H1 (cell line): ENCODE results near the gene RELB. TPM values are rescaled to one million over a fixed set of nuclear protein-coding genes. Genes with fewer than 3 reads are reported as not detected.
A peak's percentile ranks its signal among the peaks of the same experiment; 100 is the strongest.

Experiments used
- CTCF ChIA-PET: fragments of 300-600 bp; sonication (Branson Sonifier 250); formaldehyde crosslinking; loops from one replicate; lab custom pipeline; 2021; ENCODE audit not compliant: partially characterized antibody; lab: Charles Lee
- POLR2A ChIA-PET: fragments of 300-600 bp; sonication (Branson Sonifier 250); formaldehyde crosslinking; loops from one replicate; lab custom pipeline; 2021; ENCODE audit warnings: inconsistent platforms; ENCODE audit not compliant: partially characterized antibody; lab: Charles Lee
- DNase-seq, 2 experiments: peaks; one replicate each; pipeline versions ENCODE4 v3.0.0 to v3.0.0-alpha.2; 2010 to 2022; ENCODE audit warnings: low spot score in 2 of 2, low read depth in 1 of 2, mixed read lengths in 1 of 2
- FAIRE-seq: peaks from 2 replicates; lab custom pipeline; 2011; peaks lifted over from hg19 to GRCh38; lab: Jason Lieb, UNC
- H2AFZ ChIP-seq: 2 replicates; pipeline ENCODE4 v1.8.1; 2012; ENCODE audit warnings: low read length, inconsistent platforms
- H2AK5ac ChIP-seq: 2 replicates; pipeline ENCODE4 v1.6.1; 2013; ENCODE audit warnings: low read depth, low read length
- H2BK120ac ChIP-seq: replicated peaks from 2 replicates; pipeline ENCODE3; 2013; ENCODE audit warnings: low read depth, low read length, inconsistent platforms
- H2BK12ac ChIP-seq: 2 replicates; pipeline ENCODE4 v1.6.1; 2013; ENCODE audit warnings: low read depth, low read length
- H2BK15ac ChIP-seq: 2 replicates; pipeline ENCODE4 v1.6.1; 2013; ENCODE audit warnings: low read length
- H2BK20ac ChIP-seq: 2 replicates; pipeline ENCODE4 v1.6.1; 2013; ENCODE audit warnings: low read length
- H2BK5ac ChIP-seq: 2 replicates; pipeline ENCODE4 v1.6.1; 2013; ENCODE audit warnings: low read depth, low read length
- H3K14ac ChIP-seq: 2 replicates; pipeline ENCODE4 v1.6.1; 2013; ENCODE audit warnings: inconsistent platforms; ENCODE audit not compliant: insufficient read length
- H3K18ac ChIP-seq: 2 replicates; pipeline ENCODE4 v1.6.1; 2013; ENCODE audit warnings: low read length; ENCODE audit errors: extremely low read depth
- H3K23ac ChIP-seq: 2 replicates; pipeline ENCODE4 v1.6.1; 2013; ENCODE audit warnings: inconsistent platforms; ENCODE audit not compliant: insufficient read length
- H3K23me2 ChIP-seq: 2 replicates; pipeline ENCODE4 v1.6.1; 2013; ENCODE audit warnings: low read depth, low read length
- H3K27ac ChIP-seq: 2 replicates; pipeline ENCODE4 v1.6.1; 2011; ENCODE audit warnings: low read depth, low read length, inconsistent platforms
- H3K27me3 ChIP-seq, 4 experiments: replicated peaks in 1 of 4; 1 replicate in 1 of 4; 2 replicates in 3 of 4; pipeline versions ENCODE4 v1.6.1 to v1.8.1; 2011 to 2013; ENCODE audit warnings: low read length in 3 of 4, mild to moderate bottlenecking in 3 of 4, inconsistent platforms in 2 of 4, mixed read lengths in 2 of 4, moderate library complexity in 1 of 4; ENCODE audit not compliant: control insufficient read depth in 3 of 4, insufficient read depth in 3 of 4; ENCODE audit errors: extremely low read depth in 1 of 4
- H3K36me3 ChIP-seq, 4 experiments: 2 replicates each; pipeline versions ENCODE4 v1.6.1 to v1.8.1; 2011 to 2013; ENCODE audit warnings: mild to moderate bottlenecking in 4 of 4, low read length in 3 of 4, moderate library complexity in 2 of 4, control low read depth in 1 of 4, inconsistent platforms in 1 of 4; ENCODE audit not compliant: insufficient read depth in 4 of 4, control insufficient read depth in 2 of 4
- H3K4ac ChIP-seq: replicated peaks from 2 replicates; pipeline ENCODE3; 2013; ENCODE audit warnings: low read length, low read depth, mixed read lengths, inconsistent platforms; ENCODE audit not compliant: insufficient read length
- H3K4me1 ChIP-seq, 4 experiments: replicated peaks in 1 of 4; 1 replicate in 1 of 4; 2 replicates in 3 of 4; pipeline versions ENCODE4 v1.6.1 to v1.8.1; 2011 to 2013; ENCODE audit warnings: low read length in 3 of 4, inconsistent platforms in 2 of 4, mixed read lengths in 1 of 4; ENCODE audit not compliant: insufficient read depth in 4 of 4, control insufficient read depth in 3 of 4
- H3K4me2 ChIP-seq, 2 experiments: 2 replicates each; pipeline versions ENCODE4 v1.6.1 to v1.8.1; 2011 to 2013; ENCODE audit warnings: low read depth in 2 of 2, low read length in 2 of 2, control low read depth in 1 of 2, inconsistent platforms in 1 of 2, mild to moderate bottlenecking in 1 of 2; ENCODE audit not compliant: insufficient read depth in 1 of 2
- H3K4me3 ChIP-seq, 4 experiments: fragments of 200-600, 300-600 bp in 1 of 4; sonication (generic), shearing (Covaris generic), sonication (Bioruptor Twin) in 1 of 4; 2 replicates each; pipeline versions ENCODE4 v1.5.1 to v1.8.1; 2011 to 2016; ENCODE audit warnings: low read length in 4 of 4, low read depth in 3 of 4, control low read depth in 2 of 4, inconsistent platforms in 2 of 4, mild to moderate bottlenecking in 2 of 4, mixed read lengths in 1 of 4, moderate library complexity in 1 of 4; ENCODE audit not compliant: insufficient read depth in 2 of 4; ENCODE audit errors: extremely low read depth in 1 of 4
- H3K56ac ChIP-seq: replicated peaks from 2 replicates; pipeline ENCODE3; 2013; ENCODE audit warnings: low read depth, mild to moderate bottlenecking, mixed read lengths, low read length, inconsistent platforms; ENCODE audit not compliant: insufficient read length
- H3K79me1 ChIP-seq: 2 replicates; pipeline ENCODE4 v1.6.1; 2013; ENCODE audit warnings: low read depth, low read length, control low read depth
- H3K79me2 ChIP-seq, 2 experiments: 2 replicates each; pipeline versions ENCODE4 v1.6.1 to v1.8.1; 2012 to 2013; ENCODE audit warnings: low read length in 2 of 2, mild to moderate bottlenecking in 2 of 2, inconsistent platforms in 1 of 2; ENCODE audit not compliant: insufficient read depth in 2 of 2, control insufficient read depth in 1 of 2
- H3K9ac ChIP-seq, 4 experiments: replicated peaks in 1 of 4; 1 replicate in 1 of 4; 2 replicates in 3 of 4; pipeline versions ENCODE4 v1.6.1 to v1.8.1; 2011 to 2013; ENCODE audit warnings: low read depth in 3 of 4, low read length in 3 of 4, control low read depth in 2 of 4, mild to moderate bottlenecking in 2 of 4, moderate library complexity in 2 of 4, inconsistent platforms in 1 of 4; ENCODE audit errors: extremely low read depth in 1 of 4
- H3K9me3 ChIP-seq, 2 experiments: 2 replicates each; pipeline versions ENCODE4 v1.6.1 to v1.8.1; 2012 to 2013; ENCODE audit warnings: mild to moderate bottlenecking in 2 of 2, moderate library complexity in 2 of 2, control low read depth in 1 of 2, inconsistent platforms in 1 of 2, low read depth in 1 of 2, low read length in 1 of 2, mixed read lengths in 1 of 2; ENCODE audit not compliant: insufficient read depth in 2 of 2
- H4K20me1 ChIP-seq, 2 experiments: replicated peaks in 1 of 2; 2 replicates each; pipeline versions ENCODE3 to v1.8.1; 2011 to 2013; ENCODE audit warnings: inconsistent platforms in 2 of 2, low read length in 2 of 2, mild to moderate bottlenecking in 1 of 2; ENCODE audit not compliant: insufficient read depth in 2 of 2, control insufficient read depth in 1 of 2
- H4K5ac ChIP-seq: 2 replicates; pipeline ENCODE4 v1.6.1; 2013; ENCODE audit warnings: low read length, low read depth, mixed read lengths, inconsistent platforms; ENCODE audit not compliant: insufficient read length
- H4K8ac ChIP-seq: 2 replicates; pipeline ENCODE4 v1.8.0; 2013; ENCODE audit warnings: mild to moderate bottlenecking, moderate library complexity, low read length, inconsistent platforms; ENCODE audit not compliant: insufficient read depth; ENCODE audit errors: extremely low read depth
- H4K91ac ChIP-seq: replicated peaks from 2 replicates; pipeline ENCODE3; 2013; ENCODE audit warnings: low read length, mixed read lengths, inconsistent platforms; ENCODE audit not compliant: insufficient read length
- CTBP2 ChIP-seq: IDR thresholded peaks from 2 replicates; pipeline ENCODE4 v1.7.0; 2011; ENCODE audit warnings: borderline replicate concordance, mild to moderate bottlenecking, moderate library complexity, mixed read lengths, low read length; ENCODE audit not compliant: insufficient read depth, insufficient read length
- HDAC2 ChIP-seq, 2 experiments: fragments of 300-600 bp in 1 of 2; sonication (generic) in 1 of 2; IDR thresholded peaks; 2 replicates each; pipeline ENCODE4 v1.6.1; 2011 to 2012; ENCODE audit warnings: low read depth in 2 of 2, low read length in 2 of 2, mild to moderate bottlenecking in 2 of 2, moderate library complexity in 2 of 2, borderline replicate concordance in 1 of 2, inconsistent platforms in 1 of 2
- MAFK ChIP-seq: IDR thresholded peaks from 2 replicates; pipeline ENCODE4 v1.6.1; 2012; ENCODE audit warnings: low read depth, mild to moderate bottlenecking, improper control_type of control experiment, low read length
- NRF1 ChIP-seq: IDR thresholded peaks from 2 replicates; pipeline ENCODE4 v1.6.1; 2011; ENCODE audit warnings: mild to moderate bottlenecking, low read depth, low read length, improper control_type of control experiment
- POLR2AphosphoS5 ChIP-seq: IDR thresholded peaks from 2 replicates; pipeline ENCODE4 v1.6.1; 2011; ENCODE audit warnings: low read depth, low read length
- RFX5 ChIP-seq: IDR thresholded peaks from 2 replicates; pipeline ENCODE4 v1.6.1; 2011; ENCODE audit warnings: low read depth, low read length, improper control_type of control experiment, borderline replicate concordance
- RNF2 ChIP-seq: fragments of 200-900, 300-1000 bp; sonication (generic); IDR thresholded peaks from 2 replicates; pipeline ENCODE4 v1.7.1; 2016; ENCODE audit warnings: borderline replicate concordance, low read depth, mild to moderate bottlenecking, antibody characterized with exemption, low read length; ENCODE audit not compliant: poor library complexity, severe bottlenecking; ENCODE audit errors: missing control alignments
- TAF1 ChIP-seq: IDR thresholded peaks from 2 replicates; pipeline ENCODE4 v1.6.1; 2011; ENCODE audit warnings: mild to moderate bottlenecking, low read depth, low read length
- WGBS, 2 experiments: shearing (Covaris generic) in 1 of 2; methylation state at CpG; one replicate each; pipeline versions ENCODE4 v1.1.6 to v1.1.7; 2013 to 2015; ENCODE audit warnings: low lambda C conversion rate in 2 of 2, mixed read lengths in 2 of 2, inconsistent platforms in 1 of 2, low coverage in 1 of 2, missing lambda C conversion rate in 1 of 2; ENCODE audit not compliant: insufficient replicate concordance in 2 of 2, insufficient coverage in 1 of 2, insufficient read length in 1 of 2; ENCODE audit errors: extremely low coverage in 1 of 2, missing lambda C conversion rate in 1 of 2; 5-methylcytosine and 5-hydroxymethylcytosine counted together
- polyA plus RNA-seq, 7 experiments: library from polyadenylated mRNA; depleted of rRNA in 3 of 7; stranded (reverse) in 5 of 7; unstranded in 2 of 7; fragments of >200 nt in 5 of 7; fragments of 200-250 nt in 2 of 7; gene quantifications; 1 replicate in 5 of 7; 2 replicates in 1 of 7; 4 replicates in 1 of 7; pipeline versions ENCODE4 v1.2.1 to v1.2.3, GENCODE V29; 2011 to 2013; ENCODE audit warnings: missing spikeins in 2 of 7, mixed read lengths in 2 of 7
- total RNA-seq: library from RNA; stranded (reverse); fragmentation: NEBNext Ultra II Directional; extraction: Animal tissue kit (Norgen Biotek cat#: 25700); gene quantifications from 2 replicates; pipeline ENCODE4 v1.2.1, GENCODE V29; 2021

RELB gene
- total and polyA plus RNA-seq, 2 of the 8 experiments (the other 6 are each of a cell fraction or from before 2014, with no cell fraction given): 10.0 to 13.1 TPM

DNA sequence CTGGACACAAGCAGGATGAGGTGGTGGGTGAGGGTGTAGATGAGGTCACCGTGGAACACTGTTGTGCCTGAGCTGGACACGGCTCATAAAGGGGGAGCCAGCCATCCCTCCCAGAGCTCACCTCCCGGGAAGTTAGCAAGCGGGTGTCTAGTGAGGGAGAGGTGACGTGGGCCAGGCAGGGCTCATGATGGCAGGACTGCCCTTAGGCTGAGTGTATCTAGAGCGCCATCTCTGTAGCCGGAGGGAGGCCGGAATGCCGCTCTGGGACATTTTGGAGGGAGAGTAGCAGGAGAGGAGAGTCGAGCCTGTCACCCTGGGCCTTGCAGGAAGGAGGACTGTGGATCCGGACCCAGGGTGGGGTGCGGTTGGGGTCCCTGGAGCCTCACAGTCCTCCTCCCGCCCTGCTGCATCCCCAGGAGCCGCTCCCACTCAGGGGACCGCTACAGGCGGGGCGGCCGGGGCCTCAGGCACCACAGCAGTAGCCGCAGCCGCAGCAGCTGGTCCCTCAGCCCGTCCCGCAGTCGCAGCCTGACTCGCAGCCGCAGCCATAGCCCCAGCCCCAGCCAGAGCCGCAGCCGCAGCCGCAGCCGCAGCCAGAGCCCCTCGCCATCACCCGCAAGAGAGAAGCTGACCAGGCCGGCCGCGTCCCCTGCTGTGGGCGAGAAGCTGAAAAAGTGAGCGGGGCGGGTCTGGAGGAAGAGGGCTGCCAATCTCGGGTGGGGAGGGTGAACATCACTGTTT, 65.8 kb downstream of the RELB start:
- 92% methylated on average over 35 of the region's 38 CpGs; no CpG with 5 or more reads in 1 of the 2 experiments for WGBS, 2 experiments
- Histone ChIP-seq H4K91ac (no peak overlapping the region), H2BK5ac (peak overlapping the region; percentile 66), H3K9ac (no peak overlapping the region), H3K36me3 (peaks cover 5 to 56% (median 27%) of the 10 kb centered on the region in 4 experiments; a peak in 7 of 8 replicates), H3K18ac (no peak overlapping the region), H2BK20ac (no peak overlapping the region), H3K56ac (no peak overlapping the region), H2BK120ac (no peak overlapping the region), H3K4me1 (no peaks in the 10 kb centered on the region), H3K9me3 (no peaks in the 10 kb centered on the region; a peak in 1 of 4 replicates), H2BK12ac (no peak overlapping the region), H3K27ac (no peak overlapping the region), H3K4ac (no peak overlapping the region), H3K14ac (no peak overlapping the region), H3K23me2 (no peaks in the 10 kb centered on the region), H3K79me2 (no peaks in the 10 kb centered on the region; a peak in 1 of 4 replicates), H4K5ac (no peak overlapping the region), H3K79me1 (no peaks in the 10 kb centered on the region), H3K27me3 (no peaks in the 10 kb centered on the region), H2AK5ac (no peak overlapping the region), H2AFZ (no peak overlapping the region), H3K4me3 (no peak overlapping the region), H4K8ac (no peak overlapping the region), H4K20me1 (peaks cover 7% of the 10 kb centered on the region in 2 experiments), H3K4me2 (no peak overlapping the region), H3K23ac (no peak overlapping the region), H2BK15ac (no peak overlapping the region)
- POLR2A ChIA-PET: interaction anchor here (1.5 to 6.9 kb wide), 6 partner anchors 10 to 73 kb away, joined by 3 to 61 read pairs (median 5); partner anchors contain the start of genes CLASRP, GEMIN7 and ZNF296
- TF ChIP-seq POLR2AphosphoS5: no peak
- no peak for TF ChIP-seq RNF2
- no peak for TF ChIP-seq CTBP2
- TF ChIP-seq TAF1: no peak
- TF ChIP-seq RFX5: no peak
- no peak for TF ChIP-seq HDAC2 (IDR thresholded peaks at IDR 0.05; ENCODE audit: borderline replicate concordance in 1 of 2, low read depth in 2 of 2, low read length in 2 of 2)
- no peak for TF ChIP-seq NRF1
- TF ChIP-seq MAFK: no peak
- CTCF ChIA-PET: interaction anchor here (0.6 to 1.2 kb wide), 7 partner anchors 7 to 116 kb away, joined by 3 to 5 read pairs (median 3); partner anchors contain the start of gene CLASRP
- no peak for DNase-seq
- no peak for FAIRE-seq
